ENCODE results near the gene STOM. TPM values are rescaled to one million over a fixed set of nuclear protein-coding genes. Genes with fewer than 3 reads are reported as not detected.

Gene STOM
- total and polyA plus RNA-seq, 10 of the 15 experiments (the other 5 are each of a cell fraction or from before 2014, with no cell fraction given) = 6.7 to 47.4 (median 39.8) TPM

GRCh38 chr9:121328476-121328875 lies 41.6 kb downstream of the STOM start (continued):
- TF ChIP-seq GATAD2B (conservative IDR thresholded peaks at IDR 0.05; ENCODE audit: low read depth) (no peak), ZNF592 (IDR thresholded peaks at IDR 0.05) (no peak), RFX5 (IDR thresholded peaks at IDR 0.05; ENCODE audit: low read depth, low read length) (no peak), PAX8 (IDR thresholded peaks at IDR 0.05) (no peak), GABPA (IDR thresholded peaks at IDR 0.05; ENCODE audit: low read depth) (no peak)

- Histone ChIP-seq H3K27me3 (replicated peaks in 1 of 2; ENCODE audit: control insufficient read depth in 2 of 2, insufficient read depth in 2 of 2, low read length in 1 of 2) (no peaks in the 10 kb centered on the region), H3K27ac (ENCODE audit: control insufficient read depth, insufficient read depth) (no peak overlapping the region), H2AFZ (ENCODE audit: control insufficient read depth, low read depth, low read length) (no peak overlapping the region), H3K4me3 (no peak overlapping the region), H3K4me1 (ENCODE audit: control insufficient read depth, insufficient read depth, low read length) (peaks cover 8% of the 10 kb centered on the region), H3K9ac (ENCODE audit: control insufficient read depth, insufficient read depth, low read length) (no peak overlapping the region), H4K20me1 (ENCODE audit: control insufficient read depth, insufficient read depth) (no peaks in the 10 kb centered on the region), H3K79me2 (ENCODE audit: control insufficient read depth, insufficient read depth, low read length) (no peaks in the 10 kb centered on the region), H3K36me3 (ENCODE audit: control insufficient read depth in 2 of 2, insufficient read depth in 2 of 2, low read length in 1 of 2) (peaks cover 2 to 3% of the 10 kb centered on the region in 2 experiments; a peak in 3 of 4 replicates), H3K9me3 (replicated peaks; ENCODE audit: control insufficient read depth, insufficient read depth, low read length) (no peaks in the 10 kb centered on the region), H3K4me2 (ENCODE audit: control insufficient read depth, insufficient read depth) (no peak overlapping the region)
- FAIRE-seq (no peak), ATAC-seq (no peak), DNase-seq (ENCODE audit: low read depth, low spot score) (no peak)
- SMC1A ChIA-PET (ENCODE audit: uncharacterized antibody, unreplicated experiment) = interaction anchor here (0.5 to 1.0 kb wide), 2 partner anchors 51 to 571 kb away, joined by 3 read pairs; no protein-coding TSS in a partner anchor
- in situ Hi-C loops (cut with MboI) (no loop called here), intact Hi-C loops (cut with micrococcal nuclease; ENCODE audit: unreplicated experiment) (no loop called here)
- CTCF ChIA-PET = interaction anchor here (0.6 to 2.0 kb wide), 8 partner anchors 13 to 105 kb away, joined by 3 to 6 read pairs (median 3); no protein-coding TSS in a partner anchor
- BruUV-seq (replicated peaks) = no TSS peak
- WGBS (ENCODE audit: insufficient coverage, insufficient replicate concordance, low lambda C conversion rate, missing lambda C conversion rate) = 82% methylated on average over 11 of the region's 11 CpGs
- POLR2A ChIA-PET = no interaction called here
- RAD21 ChIA-PET (ENCODE audit: unreplicated experiment) = no interaction called here
- TF ChIP-seq ZNF687 (IDR thresholded peaks at IDR 0.05) = no peak
- TF ChIP-seq MLLT1 (IDR thresholded peaks at IDR 0.05) = no peak
- TF ChIP-seq ZBTB4 (CRISPR knock-in tag; IDR thresholded peaks at IDR 0.05) = no peak
These were observed 43.0 kb downstream of the STOM start for GRCh38 chr9:121326901-121327613.

Data from GM12878 (cell line).